ENCODE measurements around the gene COL4A2. TPM values are rescaled to one million over a fixed set of nuclear protein-coding genes. Genes with fewer than 3 reads are reported as not detected.

The COL4A2 gene
- total and polyA plus RNA-seq, 2 donors (not counting 1 experiment from before 2014, with no cell fraction given), result 0.17 TPM; not detected in 1

DNA sequence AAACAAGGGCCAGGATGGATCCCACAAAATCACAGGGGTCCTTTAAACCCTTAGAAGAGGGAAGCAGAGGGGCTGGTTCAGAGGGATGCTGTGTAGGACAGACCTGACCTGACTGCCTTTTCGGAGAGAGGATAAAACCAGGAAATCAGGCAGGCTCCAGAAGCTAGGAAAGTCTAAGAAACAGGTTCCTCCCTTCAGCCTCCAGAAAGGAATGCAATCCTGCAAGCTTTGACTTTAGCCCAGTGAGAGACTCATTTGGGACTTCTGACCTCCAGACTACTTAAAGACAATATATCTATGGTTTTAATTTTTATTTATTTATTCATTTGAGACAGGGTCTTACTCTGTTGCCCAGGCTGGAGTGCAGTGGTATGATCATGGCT is 249.1 kb downstream of the COL4A2 start:
- Histone ChIP-seq H3K4me3 (ENCODE audit: control extremely low read depth in 1 of 5, extremely low read depth in 1 of 5, insufficient read depth in 1 of 5, low read depth in 2 of 5, low read length in 4 of 5) (no peak overlapping the region), H3K9me3 (ENCODE audit: control extremely low read depth in 1 of 3, control insufficient read depth in 2 of 3, insufficient read depth in 1 of 3, low read length in 2 of 3) (peaks cover 0 to 13% (median 0%) of the 10 kb centered on the region in 3 donors), H3K9ac (ENCODE audit: low read length) (no peak overlapping the region), H4K20me1 (ENCODE audit: control insufficient read depth, insufficient read depth, low read length, poor library complexity, severe bottlenecking) (no peaks in the 10 kb centered on the region), H3K4me1 (ENCODE audit: control insufficient read depth in 2 of 2, insufficient read depth in 2 of 2, low read length in 2 of 2) (peaks cover 9 to 11% of the 10 kb centered on the region in 2 donors), H3K36me3 (replicated peaks in 1 of 2; ENCODE audit: control extremely low read depth in 1 of 2, control insufficient read depth in 1 of 2, extremely low read depth in 1 of 2, insufficient read depth in 2 of 2, low read length in 1 of 2) (no peaks in the 10 kb centered on the region), H3K4me2 (replicated peaks; ENCODE audit: low read depth, low read length, poor library complexity, severe bottlenecking) (no peak overlapping the region), H2AFZ (ENCODE audit: insufficient read depth, low read depth, low read length, poor library complexity, severe bottlenecking) (no peak overlapping the region), H3K27ac (ENCODE audit: low read length in 2 of 2) (no peak overlapping the region), H3K27me3 (replicated peaks in 1 of 4; ENCODE audit: control extremely low read depth in 1 of 4, control insufficient read depth in 3 of 4, insufficient read depth in 4 of 4, low read length in 3 of 4) (no peaks in the 10 kb centered on the region), H3K79me2 (ENCODE audit: control insufficient read depth, insufficient read depth, low read length) (peaks cover 3% of the 10 kb centered on the region)
- WGBS (ENCODE audit: insufficient coverage), result 78% methylated on average over 1 of the region's 1 CpG
- peaks cover 27% of the 10 kb centered on the region for H3K4me1 Mint-ChIP-seq
- H3K9me3 Mint-ChIP-seq (ENCODE audit: insufficient read depth), result no peaks in the 10 kb centered on the region
- ATAC-seq (ENCODE audit: low read depth), result no peak
- ChIA-PET CTCF (interaction anchor here (1.4 kb wide), 1 partner anchor 37 kb away, joined by 3 read pairs; no protein-coding TSS in a partner anchor), POLR2A (no interaction called here)
- no peaks in the 10 kb centered on the region for H3K27me3 Mint-ChIP-seq
- no peak overlapping the region for H3K27ac Mint-ChIP-seq
- no peak overlapping the region for H3K4me3 Mint-ChIP-seq
- intact Hi-C loops (cut with micrococcal nuclease), result no loop called here
- TF ChIP-seq, protein P1, sequence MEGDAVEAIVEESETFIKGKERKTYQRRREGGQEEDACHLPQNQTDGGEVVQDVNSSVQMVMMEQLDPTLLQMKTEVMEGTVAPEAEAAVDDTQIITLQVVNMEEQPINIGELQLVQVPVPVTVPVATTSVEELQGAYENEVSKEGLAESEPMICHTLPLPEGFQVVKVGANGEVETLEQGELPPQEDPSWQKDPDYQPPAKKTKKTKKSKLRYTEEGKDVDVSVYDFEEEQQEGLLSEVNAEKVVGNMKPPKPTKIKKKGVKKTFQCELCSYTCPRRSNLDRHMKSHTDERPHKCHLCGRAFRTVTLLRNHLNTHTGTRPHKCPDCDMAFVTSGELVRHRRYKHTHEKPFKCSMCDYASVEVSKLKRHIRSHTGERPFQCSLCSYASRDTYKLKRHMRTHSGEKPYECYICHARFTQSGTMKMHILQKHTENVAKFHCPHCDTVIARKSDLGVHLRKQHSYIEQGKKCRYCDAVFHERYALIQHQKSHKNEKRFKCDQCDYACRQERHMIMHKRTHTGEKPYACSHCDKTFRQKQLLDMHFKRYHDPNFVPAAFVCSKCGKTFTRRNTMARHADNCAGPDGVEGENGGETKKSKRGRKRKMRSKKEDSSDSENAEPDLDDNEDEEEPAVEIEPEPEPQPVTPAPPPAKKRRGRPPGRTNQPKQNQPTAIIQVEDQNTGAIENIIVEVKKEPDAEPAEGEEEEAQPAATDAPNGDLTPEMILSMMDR (IDR thresholded peaks at IDR 0.05), result no peak
- no peak for TF ChIP-seq EZH2 (IDR thresholded peaks at IDR 0.05; ENCODE audit: borderline replicate concordance, insufficient read depth, low read depth, low read length, poor library complexity, severe bottlenecking)
- no peak for DNase-seq

DNA sequence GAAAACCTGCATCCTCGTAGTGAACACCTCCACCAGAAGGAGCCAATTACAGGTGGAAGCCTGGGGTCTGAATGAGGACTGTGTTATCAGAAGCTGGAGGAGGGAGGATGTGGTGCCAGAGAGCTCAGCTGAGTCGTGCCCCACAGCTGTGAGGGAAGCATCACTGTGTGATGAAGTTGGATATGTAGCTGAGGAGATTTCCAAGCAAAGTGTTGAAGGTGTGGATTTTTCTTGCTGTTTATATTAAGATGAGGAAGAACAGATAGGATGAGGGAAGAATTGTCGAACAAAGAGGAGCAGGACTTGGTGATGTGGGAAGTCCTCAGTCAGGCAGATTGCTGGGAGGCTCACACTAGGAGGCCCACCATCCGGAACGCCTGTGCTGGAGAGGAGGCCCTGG is 250.0 kb downstream of the COL4A2 start:
- H3K9me3 Mint-ChIP-seq (ENCODE audit: insufficient read depth), result no peaks in the 10 kb centered on the region
- Histone ChIP-seq H2AFZ (ENCODE audit: insufficient read depth, low read depth, low read length, poor library complexity, severe bottlenecking) (no peak overlapping the region), H3K4me2 (replicated peaks; ENCODE audit: low read depth, low read length, poor library complexity, severe bottlenecking) (no peak overlapping the region), H3K4me3 (ENCODE audit: control extremely low read depth in 1 of 5, extremely low read depth in 1 of 5, insufficient read depth in 1 of 5, low read depth in 2 of 5, low read length in 4 of 5) (no peak overlapping the region), H3K4me1 (ENCODE audit: control insufficient read depth in 2 of 2, insufficient read depth in 2 of 2, low read length in 2 of 2) (peaks cover 9 to 11% of the 10 kb centered on the region in 2 donors), H3K36me3 (replicated peaks in 1 of 2; ENCODE audit: control extremely low read depth in 1 of 2, control insufficient read depth in 1 of 2, extremely low read depth in 1 of 2, insufficient read depth in 2 of 2, low read length in 1 of 2) (no peaks in the 10 kb centered on the region), H3K9ac (ENCODE audit: low read length) (no peak overlapping the region), H3K9me3 (ENCODE audit: control extremely low read depth in 1 of 3, control insufficient read depth in 2 of 3, insufficient read depth in 1 of 3, low read length in 2 of 3) (peaks cover 0 to 13% (median 0%) of the 10 kb centered on the region in 3 donors), H3K79me2 (ENCODE audit: control insufficient read depth, insufficient read depth, low read length) (no peaks in the 10 kb centered on the region), H4K20me1 (ENCODE audit: control insufficient read depth, insufficient read depth, low read length, poor library complexity, severe bottlenecking) (no peaks in the 10 kb centered on the region), H3K27me3 (replicated peaks in 1 of 4; ENCODE audit: control extremely low read depth in 1 of 4, control insufficient read depth in 3 of 4, insufficient read depth in 4 of 4, low read length in 3 of 4) (no peaks in the 10 kb centered on the region), H3K27ac (ENCODE audit: low read length in 2 of 2) (no peak overlapping the region)
- no peak overlapping the region for H3K4me3 Mint-ChIP-seq
- ATAC-seq (ENCODE audit: low read depth) (no peak), DNase-seq (no peak)
- H3K27ac Mint-ChIP-seq, result peak overlapping the region; percentile 2
- H3K4me1 Mint-ChIP-seq, result peaks cover 32% of the 10 kb centered on the region
- H3K27me3 Mint-ChIP-seq, result no peaks in the 10 kb centered on the region
- intact Hi-C loops (cut with micrococcal nuclease), result no loop called here
- POLR2A ChIA-PET, result interaction anchor here (0.6 kb wide), 1 partner anchor 44 kb away, joined by 3 read pairs; no protein-coding TSS in a partner anchor
- TF ChIP-seq EZH2 (IDR thresholded peaks at IDR 0.05; ENCODE audit: borderline replicate concordance, insufficient read depth, low read depth, low read length, poor library complexity, severe bottlenecking), result no peak
- TF ChIP-seq, protein P1 (IDR thresholded peaks at IDR 0.05), result no peak
- CTCF ChIA-PET, result interaction anchor here (0.6 to 1.4 kb wide), 2 partner anchors 36 to 102 kb away, joined by 3 to 4 read pairs; no protein-coding TSS in a partner anchor
- 98% methylated on average over 5 of the region's 5 CpGs for WGBS (ENCODE audit: insufficient coverage)

Measured in B cell (primary cell).